DOHH2 (cell line): ENCODE results near the gene RPN2.

Source experiments
- CTCF ChIP-seq: fragments of 200-600 bp; sonication (generic); IDR thresholded peaks from one replicate; pipeline ENCODE4 v1.5.1; 2014; ENCODE audit warnings: antibody characterized with exemption, mild to moderate bottlenecking, low read depth, low read length; ENCODE audit not compliant: poor library complexity, severe bottlenecking
- EZH2phosphoT487 ChIP-seq: fragments of 200-600 bp; sonication (generic); IDR thresholded peaks from 2 replicates; pipeline ENCODE4 v1.6.1; 2017; ENCODE audit warnings: borderline replicate concordance, mild to moderate bottlenecking, antibody characterized with exemption, low read length, moderate library complexity, mixed read lengths

GRCh38 chr20:37218441-37218840 is 39.3 kb downstream of the RPN2 start:
- TF ChIP-seq CTCF, result no peak
- no peak for TF ChIP-seq EZH2phosphoT487
